DMS153 treated with DMSO at 0.1 percent for 48 hours (cell line): ENCODE results near the gene BAZ1A.
"Not testable (repeated sequence)": the region's sequence is repeated elsewhere in the genome, so short reads cannot be mapped to it uniquely, and the experiment has no call there.

Experiments
- DNase-seq: peaks from one replicate; lab custom pipeline; 2025; ENCODE audit not compliant: unreplicated experiment; lab: John Stamatoyannopoulos, UW

BAZ1A gene

DNA sequence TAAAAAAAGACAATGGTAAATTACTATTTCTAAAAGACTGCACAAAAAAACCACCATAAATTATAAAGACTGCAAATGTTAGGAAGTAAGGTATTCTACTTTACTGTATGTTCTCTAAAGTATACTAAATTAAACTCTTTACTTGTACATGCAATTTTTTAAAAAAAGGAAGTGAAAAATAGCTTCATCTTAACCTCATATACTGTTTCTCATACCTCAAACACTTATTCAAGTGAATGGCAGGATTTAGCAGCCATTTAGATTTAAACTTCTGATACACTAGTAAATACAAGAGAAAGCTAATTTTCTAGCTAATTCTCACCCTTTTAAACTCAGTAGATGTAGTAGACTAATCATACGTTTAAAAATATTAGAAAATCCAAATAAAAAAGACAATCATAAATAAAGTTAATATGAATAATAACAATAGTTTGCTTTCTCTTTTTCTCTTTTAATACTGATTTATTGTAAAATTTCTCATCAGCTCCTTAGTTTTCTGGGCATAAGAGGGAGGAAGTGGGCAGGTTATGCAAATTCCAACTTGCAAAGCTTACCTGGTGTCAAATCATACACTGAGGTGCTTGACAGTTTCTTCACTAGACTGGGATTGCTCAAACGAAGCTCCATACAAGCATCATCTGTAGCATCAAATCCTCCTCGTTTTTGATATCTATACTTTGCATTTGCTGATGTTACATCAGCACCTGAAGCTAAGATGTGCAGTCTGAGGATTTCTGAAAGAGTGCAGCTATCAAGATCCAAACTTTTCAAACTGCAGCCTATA, 89.7 kb downstream of the BAZ1A start:
- no peak for DNase-seq

- no peak for DNase-seq
Measured at GRCh38 chr14:34782031-34782430, 93.1 kb downstream of the BAZ1A start.

DNA sequence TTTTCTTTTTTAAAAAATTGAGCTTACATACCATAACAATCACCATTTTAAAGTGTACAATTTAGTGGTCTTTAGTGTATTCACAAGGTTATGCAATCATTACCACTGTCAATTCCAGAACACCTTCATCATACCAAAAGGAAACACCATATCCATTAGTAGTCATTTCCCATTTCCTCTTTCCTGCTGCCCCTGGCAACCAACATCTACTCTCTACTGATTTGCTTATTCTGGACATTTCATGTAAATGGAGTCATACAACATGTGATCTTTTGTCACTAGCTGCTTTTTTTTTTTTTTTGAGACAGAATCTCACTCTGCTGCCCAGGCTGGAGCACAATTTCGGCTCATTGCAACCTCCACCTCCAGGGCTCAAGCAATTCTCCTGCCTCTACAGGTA, 93.9 kb downstream of the BAZ1A start:
- no peak for DNase-seq

GRCh38 chr14:34780646-34781045, 94.5 kb downstream of the BAZ1A start:
- DNase-seq = no peak

GRCh38 chr14:34778744-34779143, 96.4 kb downstream of the BAZ1A start:
- no peak for DNase-seq

- no peak for DNase-seq
Measured at GRCh38 chr14:34776611-34777010, 98.5 kb downstream of the BAZ1A start.

- no peak for DNase-seq
Measured at GRCh38 chr14:34775922-34776321, 99.2 kb downstream of the BAZ1A start.

- DNase-seq = no peak
Measured at GRCh38 chr14:34775342-34775741, 99.8 kb downstream of the BAZ1A start.

GRCh38 chr14:34770901-34771300, 104.3 kb downstream of the BAZ1A start:
- DNase-seq = no peak

GRCh38 chr14:34766606-34767005, 108.6 kb downstream of the BAZ1A start:
- DNase-seq = no peak

- no peak for DNase-seq
Measured at GRCh38 chr14:34766060-34766459, 109.1 kb downstream of the BAZ1A start.

DNA sequence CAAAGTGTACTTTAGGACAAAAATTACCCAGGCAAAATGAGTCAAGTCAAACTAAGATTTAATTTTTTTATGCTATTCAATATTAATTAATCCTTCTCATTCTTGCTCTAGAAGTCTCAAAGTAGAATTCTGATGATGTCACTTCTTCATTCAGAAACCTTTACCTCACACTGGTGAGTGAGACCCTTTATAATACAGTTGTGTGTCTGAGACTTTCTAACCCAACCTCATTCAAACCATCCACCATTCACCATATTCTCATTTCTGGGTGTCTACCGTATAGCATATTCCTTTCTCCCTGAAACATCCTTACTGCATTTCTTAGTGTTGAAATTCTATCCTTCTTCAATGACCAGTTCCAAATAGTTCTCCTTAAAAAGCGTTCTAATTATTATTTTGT, 119.9 kb downstream of the BAZ1A start:
- no peak for DNase-seq

DNA sequence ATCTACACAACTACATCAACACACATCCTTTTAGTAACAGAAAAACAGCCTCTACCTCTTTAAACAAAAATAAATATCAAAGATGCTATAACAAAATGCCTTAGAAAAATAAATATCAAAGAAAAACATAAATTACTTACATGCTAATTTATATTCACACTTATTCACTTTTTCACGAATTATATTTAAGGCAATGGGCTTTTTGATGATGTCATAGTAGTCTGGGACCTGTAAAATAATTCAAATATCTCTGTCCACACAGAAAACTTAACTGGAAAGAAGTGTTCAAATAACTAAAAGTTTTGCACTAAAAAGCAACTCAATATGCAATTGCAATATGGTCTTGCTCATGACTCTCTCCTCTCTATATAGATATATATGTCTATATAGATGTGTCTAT, 120.5 kb downstream of the BAZ1A start:
- no peak for DNase-seq

DNA sequence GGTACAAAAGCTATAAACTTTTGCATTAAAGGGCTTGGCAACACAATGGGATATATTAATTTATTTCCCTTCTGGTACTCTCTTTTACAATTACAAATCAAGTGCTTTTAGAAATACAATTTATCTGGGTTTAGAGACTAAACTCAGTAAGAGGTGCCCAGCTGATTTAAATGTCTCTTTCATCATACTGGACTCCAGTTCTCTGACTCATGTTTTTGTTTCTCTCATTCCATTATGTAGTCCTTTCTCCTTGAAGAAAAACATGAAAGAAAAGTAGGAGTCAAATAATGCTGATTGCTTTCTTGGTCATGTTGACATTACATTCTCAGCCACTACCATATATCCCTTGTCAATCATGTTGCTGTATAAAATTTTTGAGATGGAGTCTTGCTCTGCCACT, 124.5 kb downstream of the BAZ1A start:
- DNase-seq = no peak

GRCh38 chr14:34750233-34750632, 124.9 kb downstream of the BAZ1A start:
- no peak for DNase-seq

GRCh38 chr14:34749408-34749807, 125.8 kb downstream of the BAZ1A start:
- no peak for DNase-seq

DNA sequence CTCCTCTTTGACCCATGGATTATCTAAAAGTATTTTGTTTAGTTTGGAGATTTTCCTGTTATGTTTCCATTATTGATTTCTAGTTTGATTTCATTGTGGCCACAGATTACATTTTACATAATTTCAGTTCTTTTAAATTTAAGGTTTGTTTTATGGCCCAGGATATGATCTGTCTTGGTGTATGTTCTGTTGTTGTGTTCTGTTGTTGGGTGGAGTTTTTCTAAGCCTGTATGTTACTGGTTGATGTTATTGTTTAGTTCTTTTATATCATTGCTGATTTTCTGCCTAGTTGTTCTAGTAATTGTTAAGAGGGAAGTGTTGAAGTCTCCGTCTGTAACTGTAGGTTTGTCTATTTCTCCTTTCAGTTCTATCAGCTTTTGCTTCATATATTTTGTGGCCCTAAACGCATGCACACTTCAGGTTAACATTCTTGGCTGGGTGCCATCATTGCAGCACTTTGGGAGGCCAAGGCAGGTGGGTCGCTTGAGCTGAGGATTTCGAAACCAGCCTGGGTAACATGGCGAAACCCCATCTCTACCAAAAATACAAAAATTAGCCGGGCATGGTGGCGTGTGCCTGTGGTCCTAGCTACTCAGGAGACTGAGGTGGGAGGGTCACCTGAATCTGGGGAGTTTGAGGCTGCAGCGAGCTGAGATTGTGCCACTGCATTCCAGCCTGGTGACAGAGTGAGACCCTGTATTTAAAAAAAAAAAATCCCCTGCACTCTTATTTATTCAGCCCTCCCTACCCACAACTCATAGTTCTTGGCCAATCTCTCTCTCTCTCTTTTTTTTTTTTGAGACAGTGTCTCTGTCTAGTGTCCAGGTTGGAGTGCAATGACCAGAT, 132.7 kb downstream of the BAZ1A start:
- no peak for DNase-seq

DNA sequence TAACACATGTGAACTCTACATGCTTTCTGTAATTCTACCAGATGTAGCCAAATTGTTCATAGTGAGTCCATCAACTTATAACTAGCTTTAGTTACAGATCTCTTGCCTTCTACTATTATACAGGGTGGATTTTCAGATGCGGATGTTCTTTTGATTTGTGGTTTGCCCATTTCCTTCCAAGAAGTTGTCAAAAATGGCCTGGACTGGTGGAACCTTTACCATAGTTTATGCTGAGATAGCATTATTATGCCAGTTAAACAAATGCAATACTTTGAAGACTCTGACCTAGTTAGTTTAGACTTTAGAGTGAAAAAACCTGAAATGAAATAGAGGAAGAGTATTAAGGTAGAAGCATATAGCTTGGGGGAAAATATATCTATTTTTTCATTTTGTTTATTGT, 133.3 kb downstream of the BAZ1A start:
- DNase-seq = no peak

- not testable (repeated sequence) for DNase-seq
Measured at GRCh38 chr14:34740139-34740538, 135.0 kb downstream of the BAZ1A start.

- not testable (repeated sequence) for DNase-seq
Measured at GRCh38 chr14:34737079-34737478, 138.1 kb downstream of the BAZ1A start.

GRCh38 chr14:34733245-34733644, 141.9 kb downstream of the BAZ1A start:
- DNase-seq = no peak

DNA sequence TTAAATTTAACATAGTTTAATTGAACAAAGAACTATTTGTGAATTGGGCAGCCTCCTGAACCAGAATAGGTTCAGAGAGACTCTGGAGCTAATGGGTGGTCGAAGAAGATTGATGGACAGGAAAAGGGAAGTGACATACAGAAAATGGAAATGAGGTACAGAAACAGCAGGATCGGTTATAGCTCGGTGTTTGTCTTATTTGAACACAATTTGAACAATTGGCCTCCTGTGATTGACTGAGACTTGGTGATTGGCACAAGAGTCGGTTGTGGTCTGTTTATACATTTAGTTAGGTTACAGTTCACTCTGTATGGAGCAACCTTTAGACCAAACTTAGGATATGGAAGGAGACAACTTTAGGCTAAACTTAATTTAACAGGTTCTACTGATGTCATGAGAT, 142.4 kb downstream of the BAZ1A start:
- DNase-seq = no peak
